Peyer's patch (tissue), 4 donors: ENCODE data around the gene PPP1R3D. TPM values are rescaled to one million over a fixed set of nuclear protein-coding genes. Genes with fewer than 3 reads are reported as not detected.

Experiments used
- DNase-seq, 3 donors: peaks; one replicate each; pipeline ENCODE4 v3.0.0-alpha.2; 2017 to 2019
- H3K27ac ChIP-seq, 4 donors: fragments of 200-600 bp; sonication (generic); one replicate each; pipeline ENCODE4 v1.5.1; 2016 to 2019
- H3K27me3 ChIP-seq, 2 donors: fragments of 200-600 bp; sonication (generic); one replicate each; pipeline ENCODE4 v1.5.1; 2019
- H3K36me3 ChIP-seq, 3 donors: fragments of 200-600 bp; sonication (generic); one replicate each; pipeline ENCODE4 v1.5.1; 2016 to 2019
- H3K4me1 ChIP-seq, 4 donors: fragments of 200-600 bp; sonication (generic); one replicate each; pipeline ENCODE4 v1.5.1; 2016 to 2019
- H3K4me3 ChIP-seq, 4 donors: fragments of 200-600 bp; sonication (generic); 1 replicate in 3 of 4; 2 replicates in 1 of 4; pipeline ENCODE4 v1.5.1; 2016 to 2019; ENCODE audit warnings: mild to moderate bottlenecking in 1 of 4
- H3K9me3 ChIP-seq, 4 donors: fragments of 200-600 bp; sonication (generic); one replicate each; pipeline ENCODE4 v1.5.1; 2016 to 2019; ENCODE audit warnings: mild to moderate bottlenecking in 1 of 4
- POLR2A ChIP-seq, 2 donors: fragments of 450-650 bp; IDR thresholded peaks; one replicate each; pipeline ENCODE4 v1.5.1; 2017; ENCODE audit warnings: antibody characterized with exemption in 2 of 2, mild to moderate bottlenecking in 2 of 2, moderate library complexity in 2 of 2
- total RNA-seq, 4 donors: library from RNA; depleted of rRNA; stranded (reverse); fragments of >200 nt; gene quantifications; one replicate each; pipeline ENCODE4 v1.1.0, GENCODE V29; 2016
- TF ChIP-seq, protein P1 (sequence below), 6 experiments: fragments of 450-650 bp in 4 of 6; fragments of 200-600 bp in 2 of 6; sonication (generic) in 1 of 6; IDR thresholded peaks; one replicate each; pipeline ENCODE4 v1.5.1; 2017 to 2019; ENCODE audit warnings: antibody characterized with exemption in 6 of 6, mild to moderate bottlenecking in 3 of 6, moderate library complexity in 1 of 6

PPP1R3D gene
- total RNA-seq, 4 donors from 2014 or later = 2.5 to 14.2 (median 9.0) TPM

DNA sequence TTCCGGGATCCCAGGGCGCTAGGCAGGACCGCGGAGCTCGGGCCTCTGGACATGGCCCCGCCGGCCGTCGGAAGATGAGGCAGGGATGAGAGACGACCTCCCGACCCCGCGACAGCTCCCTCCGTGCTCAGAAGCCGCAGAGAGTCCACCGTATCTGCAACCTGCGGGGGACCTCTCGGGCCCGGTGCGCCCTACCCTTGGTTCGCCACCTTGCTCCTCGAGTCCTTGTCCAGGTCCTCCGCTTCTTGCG lies 301 bp downstream of the PPP1R3D start:
- H3K9me3 ChIP-seq = no peaks in the 10 kb centered on the region

DNA sequence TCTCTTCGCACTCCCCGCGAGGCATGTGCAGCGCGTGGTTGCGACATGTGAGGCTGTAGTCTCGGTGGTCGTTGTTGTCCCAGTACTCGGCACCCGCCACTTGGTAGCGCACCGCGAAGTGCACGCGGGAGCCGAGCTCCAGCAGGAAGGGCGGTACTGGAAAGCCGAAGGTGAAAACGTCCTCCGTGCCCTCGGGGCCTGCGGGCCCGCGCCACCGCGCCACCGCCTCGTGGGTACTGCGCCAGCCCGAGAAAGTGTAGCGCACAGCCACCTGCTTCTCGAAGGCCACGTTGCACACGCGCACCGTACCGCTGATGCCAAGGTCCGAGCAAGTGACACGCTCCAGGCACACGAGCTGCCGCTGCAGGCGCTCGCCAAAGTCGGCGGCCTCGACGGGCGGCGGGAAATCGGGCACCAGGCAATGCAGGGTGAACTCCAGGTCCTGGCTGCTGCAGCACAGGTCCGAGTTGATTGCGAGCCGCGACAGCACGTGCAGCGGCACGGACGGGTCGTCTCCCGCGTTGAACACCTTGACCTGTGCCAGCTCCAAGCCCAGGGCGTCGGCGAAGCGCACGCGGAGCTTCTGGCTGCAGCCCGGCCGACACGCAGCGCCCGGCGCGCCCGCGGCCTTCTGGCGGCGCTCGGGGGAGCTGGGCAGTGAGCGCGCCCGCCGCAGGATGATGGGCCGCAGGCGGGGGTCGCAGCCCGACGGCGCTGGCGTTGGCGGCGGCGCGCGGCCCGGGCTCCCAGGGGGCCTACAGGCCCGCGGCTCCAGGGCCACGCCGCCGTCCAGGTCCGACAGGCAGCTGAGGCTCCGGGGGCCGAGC lies 840 bp downstream of the PPP1R3D start:
- peaks cover 0 to 35% (median 14%) of the 10 kb centered on the region in 4 donors for H3K4me1 ChIP-seq
- H3K27ac ChIP-seq = peak overlapping the region; percentile 88 to 98 (median 95)
- H3K27me3 ChIP-seq = no peaks in the 10 kb centered on the region
- H3K9me3 ChIP-seq = no peaks in the 10 kb centered on the region
- DNase-seq = peak in 1 of 3 donors; percentile 49
- H3K4me3 ChIP-seq = peak overlapping the region; percentile 64 to 80 (median 72)
- no peak for TF ChIP-seq POLR2A (IDR thresholded peaks at IDR 0.05)
- TF ChIP-seq, protein P1, sequence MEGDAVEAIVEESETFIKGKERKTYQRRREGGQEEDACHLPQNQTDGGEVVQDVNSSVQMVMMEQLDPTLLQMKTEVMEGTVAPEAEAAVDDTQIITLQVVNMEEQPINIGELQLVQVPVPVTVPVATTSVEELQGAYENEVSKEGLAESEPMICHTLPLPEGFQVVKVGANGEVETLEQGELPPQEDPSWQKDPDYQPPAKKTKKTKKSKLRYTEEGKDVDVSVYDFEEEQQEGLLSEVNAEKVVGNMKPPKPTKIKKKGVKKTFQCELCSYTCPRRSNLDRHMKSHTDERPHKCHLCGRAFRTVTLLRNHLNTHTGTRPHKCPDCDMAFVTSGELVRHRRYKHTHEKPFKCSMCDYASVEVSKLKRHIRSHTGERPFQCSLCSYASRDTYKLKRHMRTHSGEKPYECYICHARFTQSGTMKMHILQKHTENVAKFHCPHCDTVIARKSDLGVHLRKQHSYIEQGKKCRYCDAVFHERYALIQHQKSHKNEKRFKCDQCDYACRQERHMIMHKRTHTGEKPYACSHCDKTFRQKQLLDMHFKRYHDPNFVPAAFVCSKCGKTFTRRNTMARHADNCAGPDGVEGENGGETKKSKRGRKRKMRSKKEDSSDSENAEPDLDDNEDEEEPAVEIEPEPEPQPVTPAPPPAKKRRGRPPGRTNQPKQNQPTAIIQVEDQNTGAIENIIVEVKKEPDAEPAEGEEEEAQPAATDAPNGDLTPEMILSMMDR (IDR thresholded peaks at IDR 0.05) = no peak
- H3K36me3 ChIP-seq = peaks cover 0 to 19% (median 0%) of the 10 kb centered on the region in 3 donors

More for the DNA sequence above, 301 bp downstream of the PPP1R3D start:
- H3K27me3 ChIP-seq = no peaks in the 10 kb centered on the region
- H3K4me3 ChIP-seq = peak overlapping the region; percentile 64 to 80 (median 72)
- peak in 1 of 3 donors; percentile 36 for DNase-seq
- peaks cover 0 to 24% (median 0%) of the 10 kb centered on the region in 3 donors for H3K36me3 ChIP-seq
- peak overlapping the region; percentile 88 to 98 (median 95) for H3K27ac ChIP-seq
- H3K4me1 ChIP-seq = peaks cover 0 to 35% (median 14%) of the 10 kb centered on the region in 4 donors
- TF ChIP-seq POLR2A (IDR thresholded peaks at IDR 0.05) = no peak
- TF ChIP-seq, protein P1 (IDR thresholded peaks at IDR 0.05) = no peak

DNA sequence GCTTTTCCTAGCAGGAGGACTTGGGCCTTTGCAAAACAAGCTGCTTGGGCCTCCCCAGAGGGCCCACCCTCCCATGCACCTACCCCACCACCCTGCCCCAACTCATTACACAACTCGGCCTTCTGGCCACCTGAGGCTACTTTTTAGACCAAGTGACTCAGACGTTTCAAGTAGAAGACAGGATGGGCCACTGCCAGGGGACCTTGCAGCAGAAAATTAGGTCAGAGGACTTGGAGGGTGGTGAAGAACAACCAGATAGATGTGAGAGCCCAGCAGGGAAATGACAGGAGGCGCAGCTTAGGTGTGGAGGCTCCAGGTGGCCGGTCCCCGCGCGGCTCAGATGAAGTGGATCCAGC lies 1.4 kb downstream of the PPP1R3D start:
- TF ChIP-seq, protein P1 (IDR thresholded peaks at IDR 0.05) = no peak
- no peak for TF ChIP-seq POLR2A (IDR thresholded peaks at IDR 0.05)
- peaks cover 0 to 35% (median 14%) of the 10 kb centered on the region in 4 donors for H3K4me1 ChIP-seq
- H3K27ac ChIP-seq = peak overlapping the region in 1 of 4 donors; percentile 93
- no peaks in the 10 kb centered on the region for H3K9me3 ChIP-seq
- peak in 1 of 3 donors; percentile 44 for DNase-seq
- H3K27me3 ChIP-seq = no peaks in the 10 kb centered on the region
- H3K4me3 ChIP-seq = peak overlapping the region in 2 of 4 donors; percentile 64 to 80
- peaks cover 0 to 13% (median 0%) of the 10 kb centered on the region in 3 donors for H3K36me3 ChIP-seq

GRCh38 chr20:59938221-59938620 lies 1.9 kb downstream of the PPP1R3D start:
- Histone ChIP-seq H3K4me1 (peaks cover 0 to 39% (median 14%) of the 10 kb centered on the region in 4 donors), H3K27me3 (no peaks in the 10 kb centered on the region), H3K27ac (no peak overlapping the region), H3K36me3 (peaks cover 0 to 8% (median 0%) of the 10 kb centered on the region in 3 donors), H3K9me3 (no peaks in the 10 kb centered on the region), H3K4me3 (peak overlapping the region in 1 of 4 donors; percentile 64)
- DNase-seq = no peak
- TF ChIP-seq, protein P1 (IDR thresholded peaks at IDR 0.05) = no peak
- TF ChIP-seq POLR2A (IDR thresholded peaks at IDR 0.05) = no peak

- no peaks in the 10 kb centered on the region for H3K27me3 ChIP-seq
- H3K4me3 ChIP-seq = no peak overlapping the region
- peaks cover 0 to 39% (median 14%) of the 10 kb centered on the region in 4 donors for H3K4me1 ChIP-seq
- H3K27ac ChIP-seq = no peak overlapping the region
- TF ChIP-seq, protein P1 (IDR thresholded peaks at IDR 0.05) = no peak
- no peak for TF ChIP-seq POLR2A (IDR thresholded peaks at IDR 0.05)
- DNase-seq = no peak
- H3K9me3 ChIP-seq = no peaks in the 10 kb centered on the region
- no peaks in the 10 kb centered on the region for H3K36me3 ChIP-seq
These were observed 3.0 kb downstream of the PPP1R3D start for GRCh38 chr20:59937150-59937549.
